ENCODE data around the gene COLEC12.

The COLEC12 gene

GRCh38 chr18:434410-434809 lies 66.1 kb downstream of the COLEC12 start:
- no peak for DNase-seq (ENCODE audit: low read depth, low spot score)
- no peak overlapping the region for H3K4me3 ChIP-seq (ENCODE audit: low read depth, low read length)
- peak; percentile 1 for TF ChIP-seq CTCF (IDR thresholded peaks at IDR 0.05; ENCODE audit: low read depth, low read length)
- in situ Hi-C loops (cut with HindIII; ENCODE audit: low sequenced_read_pairs), result no loop called here

GRCh38 chr18:433960-434359 lies 66.5 kb downstream of the COLEC12 start:
- H3K4me3 ChIP-seq (ENCODE audit: low read depth, low read length), result no peak overlapping the region
- peak; percentile 39 for DNase-seq (ENCODE audit: low read depth, low spot score)
- no peak for TF ChIP-seq CTCF (IDR thresholded peaks at IDR 0.05; ENCODE audit: low read depth, low read length)
- in situ Hi-C loops (cut with HindIII; ENCODE audit: low sequenced_read_pairs), result no loop called here

GRCh38 chr18:433298-433697 lies 67.2 kb downstream of the COLEC12 start:
- DNase-seq (ENCODE audit: low read depth, low spot score), result peak; percentile 38
- in situ Hi-C loops (cut with HindIII; ENCODE audit: low sequenced_read_pairs), result no loop called here
- no peak overlapping the region for H3K4me3 ChIP-seq (ENCODE audit: low read depth, low read length)
- no peak for TF ChIP-seq CTCF (IDR thresholded peaks at IDR 0.05; ENCODE audit: low read depth, low read length)

GRCh38 chr18:432791-433190 lies 67.7 kb downstream of the COLEC12 start:
- TF ChIP-seq CTCF (IDR thresholded peaks at IDR 0.05; ENCODE audit: low read depth, low read length), result no peak
- in situ Hi-C loops (cut with HindIII; ENCODE audit: low sequenced_read_pairs), result no loop called here
- no peak for DNase-seq (ENCODE audit: low read depth, low spot score)
- H3K4me3 ChIP-seq (ENCODE audit: low read depth, low read length), result no peak overlapping the region

GRCh38 chr18:429030-429429 lies 71.5 kb downstream of the COLEC12 start:
- no peak for DNase-seq (ENCODE audit: low read depth, low spot score)
- in situ Hi-C loops (cut with HindIII; ENCODE audit: low sequenced_read_pairs), result no loop called here
- no peak for TF ChIP-seq CTCF (IDR thresholded peaks at IDR 0.05; ENCODE audit: low read depth, low read length)
- H3K4me3 ChIP-seq (ENCODE audit: low read depth, low read length), result no peak overlapping the region

- no peak overlapping the region for H3K4me3 ChIP-seq (ENCODE audit: low read depth, low read length)
- no peak for TF ChIP-seq CTCF (IDR thresholded peaks at IDR 0.05; ENCODE audit: low read depth, low read length)
- peak; percentile 70 for DNase-seq (ENCODE audit: low read depth, low spot score)
- in situ Hi-C loops (cut with HindIII; ENCODE audit: low sequenced_read_pairs), result no loop called here
Measured at GRCh38 chr18:427005-427404, 73.5 kb downstream of the COLEC12 start.
